CD14-positive monocyte (primary cell): ENCODE results near the gene HINT3. TPM values are rescaled to one million over a fixed set of nuclear protein-coding genes. Genes with fewer than 3 reads are reported as not detected.

ENCODE experiments used
- DNase-seq, 3 donors: peaks; one replicate each; pipeline ENCODE4 v3.0.0-alpha.2; 2011 to 2022
- H2AFZ ChIP-seq: 2 replicates; pipeline ENCODE4 v1.6.0; 2012; ENCODE audit warnings: mild to moderate bottlenecking, low read depth, low read length, inconsistent platforms; ENCODE audit not compliant: insufficient read depth, poor library complexity, severe bottlenecking
- H3K27ac ChIP-seq, 2 donors: 1 replicate in 1 of 2; 2 replicates in 1 of 2; pipeline ENCODE4 v1.5.1; 2012 to 2013; ENCODE audit warnings: low read length in 2 of 2, control low read depth in 1 of 2, inconsistent platforms in 1 of 2, low read depth in 1 of 2, mild to moderate bottlenecking in 1 of 2
- H3K27me3 ChIP-seq, 2 donors: one replicate each; pipeline versions ENCODE4 v1.6.0 to v1.6.1; 2011 to 2013; ENCODE audit warnings: low read length in 2 of 2; ENCODE audit not compliant: control insufficient read depth in 2 of 2, insufficient read depth in 2 of 2
- H3K36me3 ChIP-seq, 2 donors: replicated peaks in 1 of 2; 1 replicate in 1 of 2; 2 replicates in 1 of 2; pipeline versions ENCODE4 v1.5.1 to v1.6.1; 2012 to 2013; ENCODE audit warnings: low read length in 2 of 2, control low read depth in 1 of 2, inconsistent platforms in 1 of 2, mild to moderate bottlenecking in 1 of 2; ENCODE audit not compliant: insufficient read depth in 2 of 2, control insufficient read depth in 1 of 2
- H3K4me1 ChIP-seq, 2 donors: 1 replicate in 1 of 2; 2 replicates in 1 of 2; pipeline versions ENCODE4 v1.5.1 to v1.6.1; 2012 to 2013; ENCODE audit warnings: low read length in 2 of 2, control low read depth in 1 of 2, inconsistent platforms in 1 of 2, mild to moderate bottlenecking in 1 of 2, moderate library complexity in 1 of 2; ENCODE audit not compliant: insufficient read depth in 2 of 2, control insufficient read depth in 1 of 2
- H3K4me2 ChIP-seq: replicated peaks from 2 replicates; pipeline ENCODE3; 2012; ENCODE audit warnings: low read length, moderate library complexity, mild to moderate bottlenecking; ENCODE audit not compliant: poor library complexity, severe bottlenecking; ENCODE audit errors: extremely low read depth
- H3K4me3 ChIP-seq, 3 experiments: fragments of 200-600 bp in 1 of 3; sonication (generic) in 1 of 3; replicated peaks in 1 of 3; 1 replicate in 2 of 3; 2 replicates in 1 of 3; pipeline ENCODE4 v1.5.1; 2011 to 2013; ENCODE audit warnings: low read length in 3 of 3, mild to moderate bottlenecking in 3 of 3, control low read depth in 2 of 3, low read depth in 2 of 3, inconsistent platforms in 1 of 3, moderate library complexity in 1 of 3
- H3K79me2 ChIP-seq: 2 replicates; pipeline ENCODE4 v1.6.0; 2012; ENCODE audit warnings: mild to moderate bottlenecking, control low read depth, inconsistent platforms, low read length, moderate library complexity; ENCODE audit not compliant: insufficient read depth
- H3K9ac ChIP-seq: 2 replicates; pipeline ENCODE4 v1.6.0; 2017; ENCODE audit warnings: low read length, mild to moderate bottlenecking; ENCODE audit not compliant: insufficient read depth, poor library complexity, severe bottlenecking
- H3K9me3 ChIP-seq, 2 donors: replicated peaks in 1 of 2; 1 replicate in 1 of 2; 2 replicates in 1 of 2; pipeline versions ENCODE4 v1.5.1 to v1.6.1; 2012 to 2013; ENCODE audit warnings: low read length in 2 of 2, control low read depth in 1 of 2; ENCODE audit not compliant: control insufficient read depth in 1 of 2, insufficient read depth in 1 of 2
- H4K20me1 ChIP-seq: 2 replicates; pipeline ENCODE4 v1.6.0; 2012; ENCODE audit warnings: mild to moderate bottlenecking, low read length, control low read depth, moderate library complexity; ENCODE audit not compliant: insufficient read depth
- H3K27ac Mint-ChIP-seq, 7 donors: one replicate each; pipeline ENCODE4 v1.8.0; 2020; ENCODE audit warnings: mild to moderate bottlenecking in 7 of 7, mixed read lengths in 7 of 7, moderate library complexity in 6 of 7, inconsistent platforms in 2 of 7
- H3K27me3 Mint-ChIP-seq, 3 donors: one replicate each; pipeline ENCODE4 v1.8.0; 2021 to 2022; ENCODE audit warnings: low read depth in 3 of 3, mild to moderate bottlenecking in 3 of 3, mixed read lengths in 3 of 3, moderate library complexity in 3 of 3, inconsistent platforms in 1 of 3
- H3K36me3 Mint-ChIP-seq, 2 donors: one replicate each; pipeline ENCODE4 v1.8.0; 2020; ENCODE audit warnings: mixed read lengths in 2 of 2, inconsistent platforms in 1 of 2, mild to moderate bottlenecking in 1 of 2
- H3K4me1 Mint-ChIP-seq: one replicate; pipeline ENCODE4 v1.8.0; 2020; ENCODE audit warnings: mild to moderate bottlenecking, mixed read lengths
- H3K4me3 Mint-ChIP-seq, 2 donors: one replicate each; pipeline ENCODE4 v1.8.0; 2020; ENCODE audit warnings: mild to moderate bottlenecking in 2 of 2, mixed read lengths in 2 of 2, moderate library complexity in 1 of 2
- H3K9me3 Mint-ChIP-seq, 7 donors: one replicate each; pipeline ENCODE4 v1.8.0; 2020 to 2022; ENCODE audit warnings: mixed read lengths in 7 of 7, mild to moderate bottlenecking in 6 of 7, moderate library complexity in 6 of 7, inconsistent platforms in 2 of 7
- WGBS: methylation state at CpG from one replicate; pipeline ENCODE4 v1.1.5; 2013; ENCODE audit warnings: missing lambda C conversion rate; ENCODE audit not compliant: insufficient coverage; 5-methylcytosine and 5-hydroxymethylcytosine counted together
- intact Hi-C, 2 donors: fragments of 100-400 bp; cut with micrococcal nuclease; formaldehyde crosslinking; loops; one replicate each; pipeline versions ENCODE4 v1.15.0 to v1.15.1; 2023
- polyA plus RNA-seq, 3 donors: library from polyadenylated mRNA; depleted of rRNA in 1 of 3; unstranded in 2 of 3; stranded (reverse) in 1 of 3; fragments of 300-500 nt in 2 of 3; fragments of >200 nt in 1 of 3; fragmentation: Illumina TruSeq in 2 of 3; gene quantifications; 1 replicate in 2 of 3; 2 replicates in 1 of 3; pipeline ENCODE4 v1.2.3, GENCODE V29; 2012 to 2021
- TF ChIP-seq, protein P1 (sequence below): fragments of 200-600 bp; IDR thresholded peaks from one replicate; pipeline ENCODE4 v1.8.0; 2022; ENCODE audit warnings: antibody characterized with exemption, mild to moderate bottlenecking

The HINT3 gene
- polyA plus RNA-seq, 3 donors = 5.3 to 18.0 (median 12.3) TPM

DNA sequence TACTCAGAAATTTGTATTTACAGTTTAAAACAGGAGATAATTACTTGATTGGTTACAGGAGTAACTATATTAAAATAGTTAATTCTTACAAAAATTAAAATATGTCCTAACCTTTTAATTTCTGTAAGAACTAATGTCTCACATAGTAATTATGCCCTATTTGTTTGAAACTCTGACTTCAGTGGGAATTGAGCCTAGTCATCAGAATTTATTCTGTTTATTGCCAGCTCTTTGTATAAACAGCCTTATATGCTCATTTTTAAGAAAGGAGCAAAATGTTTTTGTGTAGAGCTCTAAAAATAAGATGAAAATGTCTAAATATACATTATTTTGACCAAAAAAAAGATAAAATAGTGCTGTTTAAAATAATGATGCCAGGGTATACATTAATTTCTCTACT is 51.2 kb downstream of the HINT3 start:
- Histone ChIP-seq H3K9me3 (no peaks in the 10 kb centered on the region), H3K4me2 (no peak overlapping the region), H3K9ac (no peak overlapping the region), H3K27ac (no peak overlapping the region), H3K79me2 (no peaks in the 10 kb centered on the region), H2AFZ (no peak overlapping the region), H3K4me3 (no peak overlapping the region), H4K20me1 (no peaks in the 10 kb centered on the region), H3K27me3 (no peaks in the 10 kb centered on the region), H3K4me1 (no peaks in the 10 kb centered on the region), H3K36me3 (peaks cover 15 to 41% of the 10 kb centered on the region in 2 donors)
- TF ChIP-seq, protein P1, sequence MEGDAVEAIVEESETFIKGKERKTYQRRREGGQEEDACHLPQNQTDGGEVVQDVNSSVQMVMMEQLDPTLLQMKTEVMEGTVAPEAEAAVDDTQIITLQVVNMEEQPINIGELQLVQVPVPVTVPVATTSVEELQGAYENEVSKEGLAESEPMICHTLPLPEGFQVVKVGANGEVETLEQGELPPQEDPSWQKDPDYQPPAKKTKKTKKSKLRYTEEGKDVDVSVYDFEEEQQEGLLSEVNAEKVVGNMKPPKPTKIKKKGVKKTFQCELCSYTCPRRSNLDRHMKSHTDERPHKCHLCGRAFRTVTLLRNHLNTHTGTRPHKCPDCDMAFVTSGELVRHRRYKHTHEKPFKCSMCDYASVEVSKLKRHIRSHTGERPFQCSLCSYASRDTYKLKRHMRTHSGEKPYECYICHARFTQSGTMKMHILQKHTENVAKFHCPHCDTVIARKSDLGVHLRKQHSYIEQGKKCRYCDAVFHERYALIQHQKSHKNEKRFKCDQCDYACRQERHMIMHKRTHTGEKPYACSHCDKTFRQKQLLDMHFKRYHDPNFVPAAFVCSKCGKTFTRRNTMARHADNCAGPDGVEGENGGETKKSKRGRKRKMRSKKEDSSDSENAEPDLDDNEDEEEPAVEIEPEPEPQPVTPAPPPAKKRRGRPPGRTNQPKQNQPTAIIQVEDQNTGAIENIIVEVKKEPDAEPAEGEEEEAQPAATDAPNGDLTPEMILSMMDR = no peak
- intact Hi-C loops = no loop called here
- Mint-ChIP-seq H3K4me1 (no peaks in the 10 kb centered on the region), H3K4me3 (no peak overlapping the region), H3K36me3 (peaks cover 37 to 43% of the 10 kb centered on the region in 2 donors), H3K27ac (no peak overlapping the region), H3K27me3 (no peaks in the 10 kb centered on the region), H3K9me3 (no peaks in the 10 kb centered on the region)
- no peak for DNase-seq

DNA sequence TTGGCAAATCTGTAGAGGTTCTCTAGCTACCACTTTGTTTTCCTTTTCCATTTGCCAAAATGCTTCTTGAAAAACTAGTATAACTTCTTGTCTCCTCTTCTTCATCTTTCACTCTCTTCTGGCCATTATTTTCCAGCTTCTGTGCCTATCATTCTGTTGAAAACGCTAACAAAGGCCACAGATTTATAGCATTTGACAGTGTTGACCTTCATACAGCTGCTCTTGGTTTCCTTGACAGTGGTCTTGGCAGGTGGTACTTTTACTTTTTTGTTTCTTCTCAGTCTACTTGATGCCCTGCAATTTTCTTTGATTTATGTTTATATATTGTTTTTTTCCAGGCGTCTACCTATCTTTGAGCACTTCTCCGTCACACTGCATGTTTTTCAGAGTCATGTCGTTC is 53.5 kb downstream of the HINT3 start:
- Histone ChIP-seq H3K79me2 (no peaks in the 10 kb centered on the region), H3K4me2 (no peak overlapping the region), H3K36me3 (peaks cover 30 to 55% of the 10 kb centered on the region in 2 donors), H3K9me3 (no peaks in the 10 kb centered on the region), H3K4me1 (no peaks in the 10 kb centered on the region), H3K4me3 (no peak overlapping the region), H4K20me1 (no peaks in the 10 kb centered on the region), H3K9ac (no peak overlapping the region), H3K27ac (no peak overlapping the region), H3K27me3 (no peaks in the 10 kb centered on the region), H2AFZ (no peak overlapping the region)
- peaks cover 42 to 48% of the 10 kb centered on the region in 2 donors for H3K36me3 Mint-ChIP-seq
- no CpG with 5 or more reads among the region's 4 CpGs for WGBS
- intact Hi-C loops = no loop called here
- H3K9me3 Mint-ChIP-seq = no peaks in the 10 kb centered on the region
- no peak overlapping the region for H3K4me3 Mint-ChIP-seq
- no peaks in the 10 kb centered on the region for H3K4me1 Mint-ChIP-seq
- no peaks in the 10 kb centered on the region for H3K27me3 Mint-ChIP-seq
- no peak for DNase-seq
- peak overlapping the region in 1 of 7 donors; percentile 23 for H3K27ac Mint-ChIP-seq
- TF ChIP-seq, protein P1 = no peak
